ENCODE measurements around the gene BICDL1.

The BICDL1 gene

GRCh38 chr12:120121766-120122293 is 132.8 kb downstream of the BICDL1 start:
- DNase-seq (ENCODE audit: extremely low read depth in 1 of 2, low read depth in 1 of 2): no peak

- DNase-seq (ENCODE audit: extremely low read depth in 1 of 2, low read depth in 1 of 2): no peak
Observed at GRCh38 chr12:120125029-120125428, 136.0 kb downstream of the BICDL1 start.

- no peak for DNase-seq (ENCODE audit: extremely low read depth in 1 of 2, low read depth in 1 of 2)
Observed at GRCh38 chr12:120125792-120126634, 137.0 kb downstream of the BICDL1 start.

GRCh38 chr12:120126635-120127005 is 137.6 kb downstream of the BICDL1 start:
- DNase-seq (ENCODE audit: extremely low read depth in 1 of 2, low read depth in 1 of 2): no peak

GRCh38 chr12:120130011-120130410 is 141.0 kb downstream of the BICDL1 start:
- no peak for DNase-seq (ENCODE audit: extremely low read depth in 1 of 2, low read depth in 1 of 2)

GRCh38 chr12:120131116-120131515 is 142.1 kb downstream of the BICDL1 start:
- no peak for DNase-seq (ENCODE audit: extremely low read depth in 1 of 2, low read depth in 1 of 2)

- DNase-seq (ENCODE audit: extremely low read depth in 1 of 2, low read depth in 1 of 2): no peak
Observed at GRCh38 chr12:120132054-120132836, 143.2 kb downstream of the BICDL1 start.

- DNase-seq (ENCODE audit: extremely low read depth in 1 of 2, low read depth in 1 of 2): no peak
Observed at GRCh38 chr12:120132863-120133385, 143.9 kb downstream of the BICDL1 start.

- no peak for DNase-seq (ENCODE audit: extremely low read depth in 1 of 2, low read depth in 1 of 2)
Observed at GRCh38 chr12:120134307-120134980, 145.4 kb downstream of the BICDL1 start.

GRCh38 chr12:120136093-120136770 is 147.2 kb downstream of the BICDL1 start:
- DNase-seq (ENCODE audit: extremely low read depth in 1 of 2, low read depth in 1 of 2): no peak

GRCh38 chr12:120137833-120138232 is 148.8 kb downstream of the BICDL1 start:
- DNase-seq (ENCODE audit: extremely low read depth in 1 of 2, low read depth in 1 of 2): no peak

- no peak for DNase-seq (ENCODE audit: extremely low read depth in 1 of 2, low read depth in 1 of 2)
Observed at GRCh38 chr12:120138366-120138765, 149.3 kb downstream of the BICDL1 start.

- no peak for DNase-seq (ENCODE audit: extremely low read depth in 1 of 2, low read depth in 1 of 2)
Observed at GRCh38 chr12:120139958-120140357, 150.9 kb downstream of the BICDL1 start.

GRCh38 chr12:120140603-120141002 is 151.6 kb downstream of the BICDL1 start:
- DNase-seq (ENCODE audit: extremely low read depth in 1 of 2, low read depth in 1 of 2): no peak

- DNase-seq (ENCODE audit: extremely low read depth in 1 of 2, low read depth in 1 of 2): no peak
Observed at GRCh38 chr12:120141336-120141735, 152.3 kb downstream of the BICDL1 start.

GRCh38 chr12:120142231-120142877 is 153.3 kb downstream of the BICDL1 start:
- no peak for DNase-seq (ENCODE audit: extremely low read depth in 1 of 2, low read depth in 1 of 2)
